H9 (cell line): ENCODE measurements around the gene HSPB3. TPM values are rescaled to one million over a fixed set of nuclear protein-coding genes. Genes with fewer than 3 reads are reported as not detected.

Experiments
- DNase-seq: peaks from one replicate; pipeline ENCODE4 v3.0.0-alpha.2; 2017
- H2AFZ ChIP-seq: one replicate; pipeline ENCODE4 v1.6.1; 2013; ENCODE audit warnings: mild to moderate bottlenecking, low read length, control low read depth, moderate library complexity
- H2AK5ac ChIP-seq: 2 replicates; pipeline ENCODE4 v1.6.1; 2013; ENCODE audit warnings: low read length, control low read depth, mixed read lengths; ENCODE audit not compliant: insufficient read length
- H2BK120ac ChIP-seq: one replicate; pipeline ENCODE4 v1.6.1; 2013; ENCODE audit warnings: low read depth, mild to moderate bottlenecking, low read length, control low read depth, inconsistent platforms; ENCODE audit not compliant: poor library complexity, severe bottlenecking
- H2BK12ac ChIP-seq: 2 replicates; pipeline ENCODE4 v1.6.1; 2013; ENCODE audit warnings: low read length, control low read depth, mixed read lengths, low read depth; ENCODE audit not compliant: insufficient read length
- H2BK15ac ChIP-seq: 2 replicates; pipeline ENCODE4 v1.6.1; 2013; ENCODE audit warnings: low read depth, low read length, control low read depth
- H2BK20ac ChIP-seq: one replicate; pipeline ENCODE4 v1.6.1; 2013; ENCODE audit warnings: low read depth, mild to moderate bottlenecking, low read length, control low read depth, inconsistent platforms; ENCODE audit not compliant: poor library complexity, severe bottlenecking
- H2BK5ac ChIP-seq: 2 replicates; pipeline ENCODE4 v1.6.1; 2013; ENCODE audit warnings: low read length, control low read depth, mixed read lengths; ENCODE audit not compliant: insufficient read length
- H3K14ac ChIP-seq: 2 replicates; pipeline ENCODE4 v1.6.1; 2013; ENCODE audit warnings: low read length, control low read depth; ENCODE audit not compliant: insufficient read depth
- H3K18ac ChIP-seq: 2 replicates; pipeline ENCODE4 v1.6.1; 2013; ENCODE audit warnings: low read depth, mild to moderate bottlenecking, mixed read lengths, low read length, control low read depth; ENCODE audit not compliant: insufficient read length
- H3K23ac ChIP-seq: 2 replicates; pipeline ENCODE4 v1.6.1; 2013; ENCODE audit warnings: low read length, control low read depth, mixed read lengths, low read depth; ENCODE audit not compliant: insufficient read length
- H3K23me2 ChIP-seq: 2 replicates; pipeline ENCODE4 v1.6.1; 2013; ENCODE audit warnings: low read depth, mild to moderate bottlenecking, mixed read lengths, low read length, control low read depth; ENCODE audit not compliant: insufficient read length, poor library complexity, severe bottlenecking
- H3K27ac ChIP-seq: 2 replicates; pipeline ENCODE4 v1.5.1; 2013; ENCODE audit warnings: low read length, control low read depth, mixed read lengths, low read depth; ENCODE audit not compliant: insufficient read length
- H3K27me3 ChIP-seq: 2 replicates; pipeline ENCODE4 v1.6.1; 2013; ENCODE audit warnings: low read length, control low read depth, inconsistent platforms; ENCODE audit not compliant: insufficient read depth
- H3K4ac ChIP-seq: 2 replicates; pipeline ENCODE4 v1.6.1; 2013; ENCODE audit warnings: low read depth, mild to moderate bottlenecking, control low read depth, inconsistent platforms, low read length, moderate library complexity
- H3K4me1 ChIP-seq: 2 replicates; pipeline ENCODE4 v1.6.1; 2013; ENCODE audit warnings: low read length, control low read depth, inconsistent platforms; ENCODE audit not compliant: insufficient read depth
- H3K4me2 ChIP-seq: 2 replicates; pipeline ENCODE4 v1.6.1; 2013; ENCODE audit warnings: low read length, control low read depth, mixed read lengths; ENCODE audit not compliant: insufficient read length, insufficient read depth
- H3K56ac ChIP-seq: 2 replicates; pipeline ENCODE4 v1.6.1; 2013; ENCODE audit warnings: low read depth, mild to moderate bottlenecking, mixed read lengths, low read length, control low read depth; ENCODE audit not compliant: insufficient read length
- H3K79me1 ChIP-seq: 2 replicates; pipeline ENCODE4 v1.6.1; 2013; ENCODE audit warnings: low read depth, mild to moderate bottlenecking, moderate library complexity, low read length, control low read depth, inconsistent platforms; ENCODE audit not compliant: insufficient read depth, poor library complexity, severe bottlenecking
- H3K79me2 ChIP-seq: 2 replicates; pipeline ENCODE4 v1.6.1; 2013; ENCODE audit warnings: low read length, control low read depth, inconsistent platforms; ENCODE audit not compliant: insufficient read depth
- H3K9ac ChIP-seq: 2 replicates; pipeline ENCODE4 v1.6.1; 2013; ENCODE audit warnings: low read length, control low read depth, mixed read lengths; ENCODE audit not compliant: insufficient read length; ENCODE audit errors: extremely low read depth
- H3K9me3 ChIP-seq: one replicate; pipeline ENCODE4 v1.6.1; 2013; ENCODE audit warnings: low read depth, low read length, inconsistent platforms; ENCODE audit not compliant: control insufficient read depth
- H3T11ph ChIP-seq: one replicate; pipeline ENCODE4 v1.6.1; 2013; ENCODE audit warnings: mild to moderate bottlenecking, low read length, control low read depth, inconsistent platforms
- H4K20me1 ChIP-seq: one replicate; pipeline ENCODE4 v1.6.1; 2013; ENCODE audit not compliant: control insufficient read depth, insufficient read length, insufficient read depth
- H4K5ac ChIP-seq: 2 replicates; pipeline ENCODE4 v1.6.1; 2013; ENCODE audit warnings: low read depth, mild to moderate bottlenecking, mixed read lengths, low read length, control low read depth; ENCODE audit not compliant: insufficient read length
- H4K8ac ChIP-seq: replicated peaks from 2 replicates; pipeline ENCODE4 v1.6.1; 2013; ENCODE audit warnings: low read length, control low read depth, mixed read lengths, low read depth; ENCODE audit not compliant: insufficient read length
- H4K91ac ChIP-seq: 2 replicates; pipeline ENCODE4 v1.6.1; 2013; ENCODE audit warnings: low read depth, mild to moderate bottlenecking, moderate library complexity, mixed read lengths, low read length, control low read depth; ENCODE audit not compliant: insufficient read length
- H3K27ac Mint-ChIP-seq, 3 experiments: 2 replicates in 2 of 3; 3 replicates in 1 of 3; pipeline ENCODE4 v1.8.0; 2020 to 2021; ENCODE audit warnings: mixed read lengths in 3 of 3, mild to moderate bottlenecking in 1 of 3, moderate library complexity in 1 of 3
- H3K27me3 Mint-ChIP-seq: 2 replicates; pipeline ENCODE4 v1.8.0; 2021; ENCODE audit warnings: low read depth, mild to moderate bottlenecking, moderate library complexity, mixed read lengths
- H3K36me3 Mint-ChIP-seq, 3 experiments: 2 replicates in 2 of 3; 3 replicates in 1 of 3; pipeline ENCODE4 v1.8.0; 2020 to 2021; ENCODE audit warnings: low read depth in 3 of 3, mixed read lengths in 3 of 3; ENCODE audit not compliant: insufficient read depth in 1 of 3
- H3K4me1 Mint-ChIP-seq, 2 experiments: 2 replicates each; pipeline ENCODE4 v1.8.0; 2020; ENCODE audit warnings: mixed read lengths in 2 of 2
- H3K4me3 Mint-ChIP-seq, 2 experiments: 2 replicates in 1 of 2; 3 replicates in 1 of 2; pipeline ENCODE4 v1.8.0; 2020 to 2021; ENCODE audit warnings: mild to moderate bottlenecking in 2 of 2, mixed read lengths in 2 of 2, moderate library complexity in 1 of 2
- H3K9me3 Mint-ChIP-seq, 2 experiments: 2 replicates in 1 of 2; 3 replicates in 1 of 2; pipeline ENCODE4 v1.8.0; 2020; ENCODE audit warnings: mild to moderate bottlenecking in 2 of 2, mixed read lengths in 2 of 2, moderate library complexity in 1 of 2
- CTCF ChIP-seq: fragments of 200-600 bp; sonication (generic); conservative IDR thresholded peaks from 3 replicates; pipeline ENCODE4 v1.8.0; 2021; ENCODE audit warnings: antibody characterized with exemption, mild to moderate bottlenecking
- whole genome bisulfite sequencing: extraction: QIAGEN DNeasy Blood & Tissue Kit; methylation state at CpG from one replicate; pipeline ENCODE4 v1.1.7; 2013; ENCODE audit warnings: missing lambda C conversion rate, low lambda C conversion rate, mixed read lengths; ENCODE audit not compliant: insufficient read length; ENCODE audit errors: extremely low coverage; 5-methylcytosine and 5-hydroxymethylcytosine counted together
- total RNA-seq: library from RNA; stranded (reverse); gene quantifications from 2 replicates; pipeline ENCODE4 v1.2.1, GENCODE V29; 2021

HSPB3 gene
- total RNA-seq, 1 experiment from 2014 or later = not detected

GRCh38 chr5:54453046-54453445 is 2.5 kb upstream of the HSPB3 start:
- Histone ChIP-seq H2AFZ (no peak overlapping the region), H2BK12ac (no peak overlapping the region), H3K14ac (no peak overlapping the region), H3K18ac (no peak overlapping the region), H3K79me2 (no peaks in the 10 kb centered on the region), H4K91ac (no peak overlapping the region), H2BK120ac (no peak overlapping the region), H4K5ac (no peak overlapping the region), H2AK5ac (no peak overlapping the region), H3K4ac (no peak overlapping the region), H3K27ac (no peak overlapping the region), H2BK5ac (no peak overlapping the region), H3K56ac (no peak overlapping the region), H4K8ac (no peak overlapping the region), H3K9me3 (no peaks in the 10 kb centered on the region), H4K20me1 (no peaks in the 10 kb centered on the region), H3K4me2 (no peak overlapping the region), H3K23ac (no peak overlapping the region), H3K9ac (no peak overlapping the region), H2BK20ac (no peak overlapping the region), H3K79me1 (no peaks in the 10 kb centered on the region), H3K27me3 (no peaks in the 10 kb centered on the region), H3K23me2 (no peaks in the 10 kb centered on the region), H3T11ph (no peak overlapping the region), H2BK15ac (no peak overlapping the region), H3K4me1 (peaks cover 7% of the 10 kb centered on the region)
- no peak for TF ChIP-seq CTCF
- H3K4me1 Mint-ChIP-seq = peaks cover 7 to 9% of the 10 kb centered on the region in 2 experiments
- DNase-seq = no peak
- H3K27ac Mint-ChIP-seq = no peak overlapping the region
- no CpG with 5 or more reads among the region's 3 CpGs for WGBS
- H3K9me3 Mint-ChIP-seq = no peaks in the 10 kb centered on the region
- no peak overlapping the region for H3K4me3 Mint-ChIP-seq
- H3K36me3 Mint-ChIP-seq = no peaks in the 10 kb centered on the region
- no peaks in the 10 kb centered on the region for H3K27me3 Mint-ChIP-seq
